Stimulated activated CD4-positive, alpha-beta T cell treated with anti-CD3 and anti-CD28 coated beads, Interleukin-1b, Interleukin-23, amount 100 ng/mL, for 1 hour (primary cell): Measurements from ENCODE around the gene DDX27.
A peak's percentile ranks its signal among the peaks of the same experiment; 100 is the strongest.

Source experiments
- DNase-seq, 2 donors: peaks; one replicate each; pipeline ENCODE4 v3.0.0-alpha.2; 2020; ENCODE audit warnings: low read depth in 2 of 2

Gene DDX27

DNA sequence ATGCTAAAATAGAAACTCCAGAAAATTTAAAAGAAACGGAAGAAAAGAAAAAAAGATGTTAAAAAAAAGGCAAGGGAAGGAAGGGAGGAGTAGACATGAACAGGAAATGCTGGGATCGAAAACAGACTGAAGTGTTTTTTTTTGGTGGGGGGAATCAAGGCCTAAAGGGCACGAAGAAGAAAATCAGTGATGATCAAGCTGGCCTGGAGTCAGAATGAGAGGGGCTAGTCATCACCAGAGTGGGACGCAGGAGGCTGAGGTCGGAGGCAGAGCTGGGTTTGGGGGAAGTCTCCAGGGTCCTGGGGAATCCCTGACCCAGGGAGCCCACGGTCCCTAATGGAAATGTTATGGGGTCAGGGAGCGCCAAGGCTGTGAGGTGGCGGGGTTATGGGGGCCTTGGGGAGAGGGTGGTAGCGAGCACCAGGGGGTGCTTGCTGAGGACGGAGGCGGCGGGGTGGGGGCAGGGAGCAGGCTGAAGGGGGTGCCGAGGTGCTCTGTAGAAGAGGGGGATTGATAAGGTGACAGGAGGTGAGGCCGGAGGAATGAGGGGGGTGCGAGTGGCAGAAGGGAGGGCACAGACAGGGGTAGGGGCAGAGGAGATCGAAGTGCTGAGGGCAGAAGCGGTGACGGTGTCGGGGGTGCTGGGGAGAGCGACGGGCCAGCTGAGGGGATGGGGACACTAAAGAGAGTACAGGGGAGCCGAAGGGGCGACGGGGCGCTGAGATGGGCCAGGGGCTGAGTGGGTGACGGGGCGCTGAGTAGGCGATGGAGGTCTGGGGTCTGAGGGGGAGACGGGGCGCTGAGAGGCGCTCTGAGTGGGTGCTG lies 58.0 kb downstream of the DDX27 start:
- no peak for DNase-seq

- DNase-seq: no peak
Measured at GRCh38 chr20:49277786-49278035, 58.5 kb downstream of the DDX27 start.

GRCh38 chr20:49278036-49278817 lies 59.0 kb downstream of the DDX27 start, which contains the start of gene ZNFX1:
Gene ZNFX1, minus strand, starts transcription at chr20:49278057. Its CDS starts 2,218 bp downstream, at chr20:49275839.
- DNase-seq: peak; percentile 95 to 97

DNA sequence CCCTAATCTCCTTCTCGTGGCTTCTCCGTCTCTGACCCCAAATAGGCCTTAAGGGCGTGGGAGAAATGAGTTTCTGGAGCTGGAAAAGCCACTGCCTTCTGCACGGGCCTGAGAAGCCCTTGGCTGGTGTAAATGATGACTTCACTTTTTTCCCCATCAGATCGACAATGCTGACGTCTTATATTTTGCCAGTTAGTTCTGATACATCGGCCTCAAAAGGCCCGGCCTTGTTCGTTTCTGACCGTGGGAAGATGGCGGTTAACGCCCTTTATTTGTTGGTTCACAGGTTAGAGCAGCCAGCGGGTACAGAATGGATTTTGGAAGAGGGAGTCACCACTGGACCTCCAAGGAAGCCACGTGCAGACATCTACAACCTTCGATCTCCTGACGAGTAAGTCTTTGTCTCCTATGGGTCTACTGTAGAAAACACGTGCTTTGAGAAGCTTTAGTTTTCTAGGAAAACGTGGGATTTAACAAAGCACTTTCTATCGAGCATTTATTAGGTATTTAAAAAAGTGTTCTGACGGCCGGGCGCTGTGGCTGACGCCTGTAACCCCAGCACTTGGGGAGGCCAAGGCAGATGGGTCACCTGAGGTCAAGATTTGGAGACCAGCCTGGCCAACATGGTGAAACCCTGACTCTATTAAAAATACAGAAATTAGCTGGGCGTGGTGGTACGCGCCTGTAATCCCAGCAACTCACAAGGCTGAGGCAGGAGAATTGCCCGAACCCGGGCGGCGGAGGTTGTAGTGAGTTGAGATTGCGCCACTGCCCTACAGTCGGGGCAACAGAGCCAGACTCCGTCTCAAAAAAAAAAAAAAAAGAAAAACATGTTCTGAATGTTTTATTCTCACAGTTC lies 59.8 kb downstream of the DDX27 start:
- no peak for DNase-seq

DNA sequence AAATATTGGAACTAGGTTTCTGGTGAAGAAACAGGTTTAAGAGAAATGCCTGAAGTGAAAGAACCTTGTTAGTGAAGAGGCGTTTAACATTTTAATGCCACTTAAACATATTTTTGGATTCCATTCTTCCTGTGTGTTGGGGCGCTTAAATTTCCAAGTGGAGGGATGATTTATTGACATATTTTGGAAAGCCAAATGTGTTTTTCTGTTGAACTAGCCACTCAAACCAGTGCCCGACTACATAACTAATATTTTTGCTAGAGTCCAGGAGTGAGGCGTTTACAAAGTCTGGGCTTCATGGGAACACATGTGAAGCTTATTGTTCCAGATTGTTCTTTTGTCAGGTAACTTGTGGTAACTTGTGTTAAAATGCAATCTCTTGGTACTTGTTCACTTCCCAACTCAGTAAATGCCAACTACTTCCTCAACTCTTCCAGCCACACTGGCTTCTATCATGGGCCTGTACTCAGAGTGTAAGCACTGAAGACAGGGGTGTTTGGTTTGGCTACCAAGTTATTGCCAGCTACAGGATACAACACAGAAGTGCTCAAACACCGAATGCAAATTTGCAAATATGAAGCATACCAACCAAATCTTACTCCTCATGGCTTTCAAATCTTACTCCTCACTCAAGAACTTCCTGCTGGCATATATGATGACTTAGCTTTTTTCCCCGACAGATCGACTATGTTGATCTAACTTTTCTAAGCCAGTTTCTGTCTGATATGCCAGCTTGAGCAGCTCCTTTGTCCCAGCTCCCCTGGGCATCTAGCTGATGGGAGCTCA lies 60.7 kb downstream of the DDX27 start:
- DNase-seq: no peak

- DNase-seq: no peak
Measured at GRCh38 chr20:49280463-49281058, 61.3 kb downstream of the DDX27 start.

- DNase-seq: no peak
Measured at GRCh38 chr20:49281059-49281912, 62.1 kb downstream of the DDX27 start.

DNA sequence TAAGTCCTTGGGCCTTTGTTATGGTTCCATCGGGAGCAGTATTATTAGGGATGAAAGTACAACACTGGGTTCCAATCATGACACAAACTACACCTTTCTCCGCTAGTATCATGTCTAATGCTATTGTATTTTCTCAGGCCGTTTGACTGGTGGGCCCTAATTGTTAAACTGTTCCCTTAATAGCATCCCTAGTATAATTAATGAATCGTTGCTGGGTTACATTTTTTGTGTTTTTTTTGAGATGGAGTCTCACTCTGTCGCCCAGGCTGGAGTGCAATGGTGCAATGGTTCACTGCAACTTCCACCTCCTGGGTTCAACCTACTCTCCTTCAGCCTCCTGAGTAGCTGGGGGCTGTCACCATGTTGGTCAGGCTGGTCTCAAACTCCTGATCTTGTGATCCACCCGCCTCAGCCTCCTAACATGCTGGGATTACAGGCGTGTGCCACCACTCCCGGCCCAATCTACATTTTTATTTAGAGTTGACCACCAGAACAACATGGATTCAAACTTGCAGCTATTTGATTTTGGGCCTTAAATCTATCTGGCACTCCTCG lies 62.8 kb downstream of the DDX27 start:
- DNase-seq: no peak

DNA sequence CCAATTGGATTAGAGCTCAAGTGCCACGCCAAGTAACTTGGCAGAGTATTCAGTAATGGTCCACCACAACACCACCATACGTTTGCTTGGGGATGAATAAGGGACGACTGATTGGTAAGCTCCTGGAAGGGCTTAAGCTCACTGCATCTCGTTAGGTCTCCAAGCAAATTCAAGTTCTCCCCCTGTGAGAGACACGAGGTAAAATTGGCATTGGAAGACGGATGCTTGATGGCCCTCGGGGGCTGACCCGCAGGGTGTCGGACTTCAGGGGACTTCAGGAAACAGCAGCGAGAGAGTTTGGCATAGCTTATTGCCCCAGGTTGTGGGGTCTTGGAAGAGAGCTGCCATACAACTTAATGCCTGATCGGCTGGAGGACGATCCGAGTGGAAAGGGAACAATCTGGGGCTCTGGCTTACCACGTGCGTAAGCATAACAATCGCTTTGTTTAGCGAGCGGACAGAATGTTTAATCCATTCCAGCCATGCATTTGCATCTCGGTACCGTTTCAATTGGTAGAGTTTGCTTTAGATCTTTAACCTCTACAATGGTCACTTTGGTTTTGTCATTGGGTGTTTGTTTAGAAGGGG lies 63.5 kb downstream of the DDX27 start:
- DNase-seq: no peak

- DNase-seq: no peak
Measured at GRCh38 chr20:49283176-49283702, 64.0 kb downstream of the DDX27 start.

GRCh38 chr20:49283703-49284625 lies 64.7 kb downstream of the DDX27 start:
- DNase-seq: no peak

GRCh38 chr20:49284818-49285217 lies 65.6 kb downstream of the DDX27 start:
- DNase-seq: no peak

GRCh38 chr20:49285233-49285668 lies 66.0 kb downstream of the DDX27 start:
- DNase-seq: no peak

DNA sequence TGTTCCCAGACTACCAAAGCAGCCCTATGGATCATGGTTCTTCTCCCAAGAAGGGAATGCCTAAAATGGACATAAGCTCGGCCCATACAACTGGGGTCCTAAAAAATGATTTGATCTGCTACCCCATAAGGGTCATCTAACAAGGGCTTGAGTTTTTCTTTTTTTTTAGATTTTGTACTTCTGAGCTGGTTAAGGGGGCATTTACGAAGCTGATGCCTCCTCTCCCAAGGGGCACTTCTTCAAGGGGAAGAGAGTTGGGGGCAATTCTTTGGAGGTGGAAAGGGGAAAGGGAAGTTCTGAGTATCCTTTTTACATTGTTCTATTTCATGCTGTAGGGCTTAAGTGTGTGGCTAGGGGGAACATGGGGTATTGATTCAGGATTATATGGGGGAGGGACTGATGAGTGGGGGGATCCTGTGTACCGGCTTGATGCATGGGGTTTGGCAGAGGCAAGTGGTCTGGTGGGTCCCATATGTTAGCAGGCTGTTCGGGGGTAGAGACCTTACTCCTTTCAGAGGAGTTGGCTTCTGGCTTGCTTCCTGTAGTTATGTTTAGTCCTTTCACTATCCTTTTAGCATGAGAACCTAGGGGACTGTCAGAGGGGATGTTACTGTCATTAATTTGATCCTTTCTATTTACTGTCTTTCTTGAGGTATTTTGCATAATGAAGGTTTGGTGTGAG lies 66.7 kb downstream of the DDX27 start:
- DNase-seq: no peak

- no peak for DNase-seq
Measured at GRCh38 chr20:49286689-49287551, 67.7 kb downstream of the DDX27 start.

GRCh38 chr20:49287555-49288249 lies 68.5 kb downstream of the DDX27 start:
- no peak for DNase-seq
